Measurements from ENCODE around the gene WNT5B. TPM values are rescaled to one million over a fixed set of nuclear protein-coding genes. Genes with fewer than 3 reads are reported as not detected.
A peak's percentile ranks its signal among the peaks of the same experiment; 100 is the strongest.

Gene WNT5B
- total RNA-seq, 2 experiments from 2014 or later, result not detected

GRCh38 chr12:1588575-1588947, 40.5 kb upstream of the WNT5B start:
- intact Hi-C loops (cut with micrococcal nuclease), result no loop called here
- DNase-seq (no peak), ATAC-seq (no peak)
- Mint-ChIP-seq H3K9me3 (no peaks in the 10 kb centered on the region), H3K27ac (peak overlapping the region; percentile 9), H3K27me3 (no peaks in the 10 kb centered on the region), H3K4me1 (ENCODE audit: low read depth) (peaks cover 42% of the 10 kb centered on the region), H3K36me3 (ENCODE audit: low read depth) (peaks cover 27% of the 10 kb centered on the region), H3K4me3 (peak overlapping the region; percentile 2)
- POLR2A ChIA-PET, result interaction anchor here (0.8 to 2.2 kb wide), 4 partner anchors 12 to 18 kb away, joined by 3 to 5 read pairs (median 4); no protein-coding TSS in a partner anchor
- no peak for TF ChIP-seq CTCF (IDR thresholded peaks at IDR 0.05)
- CTCF ChIA-PET, result interaction anchor here (1.0 to 5.3 kb wide), 7 partner anchors 13 to 485 kb away, joined by 3 to 52 read pairs (median 5); no protein-coding TSS in a partner anchor

GRCh38 chr12:1590221-1590979, 38.6 kb upstream of the WNT5B start:
- intact Hi-C loops (cut with micrococcal nuclease), result loop anchor here (5.0 kb wide), 1 partner anchor 58 kb away; no protein-coding TSS in a partner anchor
- ChIA-PET POLR2A (no interaction called here), CTCF (interaction anchor here (1.6 to 5.3 kb wide), 3 partner anchors 15 to 473 kb away, joined by 7 to 52 read pairs (median 17); no protein-coding TSS in a partner anchor)
- H3K9me3 Mint-ChIP-seq, result no peaks in the 10 kb centered on the region
- no peak for DNase-seq
- no peaks in the 10 kb centered on the region for H3K27me3 Mint-ChIP-seq
- peak overlapping the region; percentile 95 for H3K4me3 Mint-ChIP-seq
- peaks cover 27% of the 10 kb centered on the region for H3K36me3 Mint-ChIP-seq (ENCODE audit: low read depth)
- ATAC-seq, result no peak
- no peak for TF ChIP-seq CTCF (IDR thresholded peaks at IDR 0.05)
- peaks cover 46% of the 10 kb centered on the region for H3K4me1 Mint-ChIP-seq (ENCODE audit: low read depth)
- peak overlapping the region; percentile 53 for H3K27ac Mint-ChIP-seq

- H3K9me3 Mint-ChIP-seq, result no peaks in the 10 kb centered on the region
- H3K4me1 Mint-ChIP-seq (ENCODE audit: low read depth), result peaks cover 48% of the 10 kb centered on the region
- intact Hi-C loops (cut with micrococcal nuclease), result loop anchor here (5.0 kb wide), 1 partner anchor 59 kb away; no protein-coding TSS in a partner anchor
- no peaks in the 10 kb centered on the region for H3K27me3 Mint-ChIP-seq
- ChIA-PET POLR2A (no interaction called here), CTCF (interaction anchor here (1.6 to 4.1 kb wide), 4 partner anchors 7 to 473 kb away, joined by 7 to 33 read pairs (median 24); no protein-coding TSS in a partner anchor)
- H3K4me3 Mint-ChIP-seq, result peak overlapping the region; percentile 95
- peak overlapping the region; percentile 53 for H3K27ac Mint-ChIP-seq
- TF ChIP-seq CTCF (IDR thresholded peaks at IDR 0.05), result peak; percentile 34
- DNase-seq, result peak; percentile 53
- no peak for ATAC-seq
- peaks cover 27% of the 10 kb centered on the region for H3K36me3 Mint-ChIP-seq (ENCODE audit: low read depth)
These were observed 38.0 kb upstream of the WNT5B start for GRCh38 chr12:1591034-1591433.

- peaks cover 48% of the 10 kb centered on the region for H3K4me1 Mint-ChIP-seq (ENCODE audit: low read depth)
- intact Hi-C loops (cut with micrococcal nuclease), result loop anchor here (5.0 kb wide), 1 partner anchor 59 kb away; no protein-coding TSS in a partner anchor
- TF ChIP-seq CTCF (IDR thresholded peaks at IDR 0.05), result no peak
- peak overlapping the region; percentile 95 for H3K4me3 Mint-ChIP-seq
- DNase-seq, result no peak
- no peak for ATAC-seq
- H3K27ac Mint-ChIP-seq, result peak overlapping the region; percentile 78
- H3K9me3 Mint-ChIP-seq, result no peaks in the 10 kb centered on the region
- H3K27me3 Mint-ChIP-seq, result no peaks in the 10 kb centered on the region
- POLR2A ChIA-PET, result no interaction called here
- CTCF ChIA-PET, result interaction anchor here (3.2 to 3.7 kb wide), 3 partner anchors 8 to 474 kb away, joined by 25 to 33 read pairs (median 30); no protein-coding TSS in a partner anchor
- peaks cover 27% of the 10 kb centered on the region for H3K36me3 Mint-ChIP-seq (ENCODE audit: low read depth)
These were observed 37.5 kb upstream of the WNT5B start for GRCh38 chr12:1591543-1591942.

Measured in activated CD8-positive, alpha-beta T cell treated with anti-CD3 and anti-CD28 coated beads for 36 hours (primary cell).